ENCODE measurements around the gene EDN2.

DNA sequence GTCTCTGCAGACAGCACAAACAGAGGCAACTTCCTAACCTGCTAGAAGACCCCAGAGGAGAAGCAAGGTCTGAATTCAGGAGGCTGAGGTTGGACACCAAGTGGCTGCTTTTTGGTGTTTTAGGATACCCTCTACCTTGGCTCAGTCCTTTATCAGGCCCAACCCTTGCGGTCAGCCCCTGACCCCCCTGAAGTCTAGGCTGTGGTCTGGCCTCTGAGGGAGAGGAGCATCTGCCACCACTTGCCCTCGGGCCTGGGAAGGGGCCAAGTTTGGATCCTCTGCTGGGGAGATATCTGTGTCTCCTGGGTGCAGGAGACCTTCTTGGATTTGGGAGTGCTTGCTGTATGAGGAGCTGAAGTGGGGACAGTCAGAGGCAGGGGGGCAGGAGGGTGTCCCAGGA lies 21.0 kb downstream of the EDN2 start:
- TF ChIP-seq OSR1 (CRISPR knock-in tag; IDR thresholded peaks at IDR 0.05) (no peak), ZNF8 (CRISPR knock-in tag; IDR thresholded peaks at IDR 0.05) (no peak), ISL1 (CRISPR knock-in tag; IDR thresholded peaks at IDR 0.05) (no peak), CSDC2 (CRISPR knock-in tag; IDR thresholded peaks at IDR 0.05) (no peak), SNAI2 (CRISPR knock-in tag; IDR thresholded peaks at IDR 0.05) (no peak), ZFP3 (CRISPR knock-in tag; IDR thresholded peaks at IDR 0.05) (no peak)
- TF ChIP-seq, protein P1, sequence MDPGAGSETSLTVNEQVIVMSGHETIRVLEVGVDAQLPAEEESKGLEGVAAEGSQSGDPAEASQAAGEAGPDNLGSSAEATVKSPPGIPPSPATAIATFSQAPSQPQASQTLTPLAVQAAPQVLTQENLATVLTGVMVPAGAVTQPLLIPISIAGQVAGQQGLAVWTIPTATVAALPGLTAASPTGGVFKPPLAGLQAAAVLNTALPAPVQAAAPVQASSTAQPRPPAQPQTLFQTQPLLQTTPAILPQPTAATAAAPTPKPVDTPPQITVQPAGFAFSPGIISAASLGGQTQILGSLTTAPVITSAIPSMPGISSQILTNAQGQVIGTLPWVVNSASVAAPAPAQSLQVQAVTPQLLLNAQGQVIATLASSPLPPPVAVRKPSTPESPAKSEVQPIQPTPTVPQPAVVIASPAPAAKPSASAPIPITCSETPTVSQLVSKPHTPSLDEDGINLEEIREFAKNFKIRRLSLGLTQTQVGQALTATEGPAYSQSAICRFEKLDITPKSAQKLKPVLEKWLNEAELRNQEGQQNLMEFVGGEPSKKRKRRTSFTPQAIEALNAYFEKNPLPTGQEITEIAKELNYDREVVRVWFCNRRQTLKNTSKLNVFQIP (CRISPR knock-in tag; IDR thresholded peaks at IDR 0.05; ENCODE audit: borderline replicate concordance, low read depth), result no peak
- TF ChIP-seq, protein P2, sequence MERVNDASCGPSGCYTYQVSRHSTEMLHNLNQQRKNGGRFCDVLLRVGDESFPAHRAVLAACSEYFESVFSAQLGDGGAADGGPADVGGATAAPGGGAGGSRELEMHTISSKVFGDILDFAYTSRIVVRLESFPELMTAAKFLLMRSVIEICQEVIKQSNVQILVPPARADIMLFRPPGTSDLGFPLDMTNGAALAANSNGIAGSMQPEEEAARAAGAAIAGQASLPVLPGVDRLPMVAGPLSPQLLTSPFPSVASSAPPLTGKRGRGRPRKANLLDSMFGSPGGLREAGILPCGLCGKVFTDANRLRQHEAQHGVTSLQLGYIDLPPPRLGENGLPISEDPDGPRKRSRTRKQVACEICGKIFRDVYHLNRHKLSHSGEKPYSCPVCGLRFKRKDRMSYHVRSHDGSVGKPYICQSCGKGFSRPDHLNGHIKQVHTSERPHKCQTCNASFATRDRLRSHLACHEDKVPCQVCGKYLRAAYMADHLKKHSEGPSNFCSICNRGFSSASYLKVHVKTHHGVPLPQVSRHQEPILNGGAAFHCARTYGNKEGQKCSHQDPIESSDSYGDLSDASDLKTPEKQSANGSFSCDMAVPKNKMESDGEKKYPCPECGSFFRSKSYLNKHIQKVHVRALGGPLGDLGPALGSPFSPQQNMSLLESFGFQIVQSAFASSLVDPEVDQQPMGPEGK (CRISPR knock-in tag; IDR thresholded peaks at IDR 0.05; ENCODE audit: borderline replicate concordance), result no peak
- TF ChIP-seq, protein P3, sequence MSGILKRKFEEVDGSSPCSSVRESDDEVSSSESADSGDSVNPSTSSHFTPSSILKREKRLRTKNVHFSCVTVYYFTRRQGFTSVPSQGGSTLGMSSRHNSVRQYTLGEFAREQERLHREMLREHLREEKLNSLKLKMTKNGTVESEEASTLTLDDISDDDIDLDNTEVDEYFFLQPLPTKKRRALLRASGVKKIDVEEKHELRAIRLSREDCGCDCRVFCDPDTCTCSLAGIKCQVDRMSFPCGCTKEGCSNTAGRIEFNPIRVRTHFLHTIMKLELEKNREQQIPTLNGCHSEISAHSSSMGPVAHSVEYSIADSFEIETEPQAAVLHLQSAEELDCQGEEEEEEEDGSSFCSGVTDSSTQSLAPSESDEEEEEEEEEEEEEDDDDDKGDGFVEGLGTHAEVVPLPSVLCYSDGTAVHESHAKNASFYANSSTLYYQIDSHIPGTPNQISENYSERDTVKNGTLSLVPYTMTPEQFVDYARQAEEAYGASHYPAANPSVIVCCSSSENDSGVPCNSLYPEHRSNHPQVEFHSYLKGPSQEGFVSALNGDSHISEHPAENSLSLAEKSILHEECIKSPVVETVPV (CRISPR knock-in tag; IDR thresholded peaks at IDR 0.05), result no peak
- TF ChIP-seq, protein P4, sequence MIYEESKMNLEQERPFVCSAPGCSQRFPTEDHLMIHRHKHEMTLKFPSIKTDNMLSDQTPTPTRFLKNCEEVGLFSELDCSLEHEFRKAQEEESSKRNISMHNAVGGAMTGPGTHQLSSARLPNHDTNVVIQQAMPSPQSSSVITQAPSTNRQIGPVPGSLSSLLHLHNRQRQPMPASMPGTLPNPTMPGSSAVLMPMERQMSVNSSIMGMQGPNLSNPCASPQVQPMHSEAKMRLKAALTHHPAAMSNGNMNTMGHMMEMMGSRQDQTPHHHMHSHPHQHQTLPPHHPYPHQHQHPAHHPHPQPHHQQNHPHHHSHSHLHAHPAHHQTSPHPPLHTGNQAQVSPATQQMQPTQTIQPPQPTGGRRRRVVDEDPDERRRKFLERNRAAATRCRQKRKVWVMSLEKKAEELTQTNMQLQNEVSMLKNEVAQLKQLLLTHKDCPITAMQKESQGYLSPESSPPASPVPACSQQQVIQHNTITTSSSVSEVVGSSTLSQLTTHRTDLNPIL (CRISPR knock-in tag; IDR thresholded peaks at IDR 0.05; ENCODE audit: low read depth), result no peak

Data from SK-N-SH treated with all-trans-retinoic acid at 6 μM for 48 hours (cell line).